Measurements from ENCODE around the gene SCLT1.

- no peak for TF ChIP-seq CTCF (IDR thresholded peaks at IDR 0.05)
- TF ChIP-seq POLR2AphosphoS5 (IDR thresholded peaks at IDR 0.05), result no peak
Observed at GRCh38 chr4:129082302-129082701, 11.0 kb downstream of the SCLT1 start.

Data from breast epithelium (tissue), 3 donors.